Inferior parietal cortex (tissue), 1 donor: ENCODE data around the gene MSRB1.
"Not testable (repeated sequence)": the region's sequence is repeated elsewhere in the genome, so short reads cannot be mapped to it uniquely, and the experiment has no call there.

ENCODE experiments used
- DNase-seq: peaks from one replicate; pipeline ENCODE4 v3.0.0-alpha.2; 2016; ENCODE audit errors: extremely low spot score

MSRB1 gene

DNA sequence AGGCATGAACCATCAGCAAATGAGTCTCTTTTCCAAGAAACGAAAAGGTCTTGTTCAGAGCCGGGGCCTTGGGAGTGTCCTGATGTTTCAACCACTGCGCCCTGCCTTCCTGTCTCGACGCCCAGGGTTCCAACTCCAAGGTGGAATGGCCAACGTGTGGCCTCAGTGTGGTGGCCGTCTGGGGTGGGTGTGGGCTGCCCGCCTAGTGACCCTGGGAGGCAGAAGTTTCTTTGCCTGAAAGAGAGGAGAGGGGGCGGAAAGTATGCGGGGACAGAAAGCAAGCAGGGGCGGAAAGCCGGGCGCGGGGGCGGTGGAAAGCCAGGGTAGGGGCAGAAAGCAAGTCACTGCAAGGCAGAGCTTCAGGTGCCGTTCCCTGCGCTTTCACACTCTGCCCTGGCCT is 4.1 kb downstream of the MSRB1 start:
- no peak for DNase-seq

DNA sequence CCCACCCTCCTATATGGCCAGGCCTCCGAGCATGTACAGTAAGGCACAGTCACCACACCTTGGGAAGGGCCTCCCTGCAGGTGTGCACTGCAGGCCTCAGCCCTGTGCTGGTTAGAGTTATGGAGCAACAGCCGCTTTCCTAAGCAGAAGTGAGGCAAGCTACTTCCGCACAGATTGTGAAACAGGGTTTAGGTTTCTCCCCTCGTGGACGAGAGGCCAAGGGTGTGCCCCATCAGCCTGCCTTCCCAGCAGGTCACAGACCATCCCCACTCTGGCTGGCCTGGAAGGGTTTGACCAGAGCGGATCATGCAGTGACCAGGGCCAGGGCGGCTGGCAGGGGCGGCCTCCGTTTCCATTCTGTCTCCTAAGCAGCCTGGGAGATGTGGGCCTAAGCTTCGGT is 4.7 kb downstream of the MSRB1 start:
- no peak for DNase-seq

DNA sequence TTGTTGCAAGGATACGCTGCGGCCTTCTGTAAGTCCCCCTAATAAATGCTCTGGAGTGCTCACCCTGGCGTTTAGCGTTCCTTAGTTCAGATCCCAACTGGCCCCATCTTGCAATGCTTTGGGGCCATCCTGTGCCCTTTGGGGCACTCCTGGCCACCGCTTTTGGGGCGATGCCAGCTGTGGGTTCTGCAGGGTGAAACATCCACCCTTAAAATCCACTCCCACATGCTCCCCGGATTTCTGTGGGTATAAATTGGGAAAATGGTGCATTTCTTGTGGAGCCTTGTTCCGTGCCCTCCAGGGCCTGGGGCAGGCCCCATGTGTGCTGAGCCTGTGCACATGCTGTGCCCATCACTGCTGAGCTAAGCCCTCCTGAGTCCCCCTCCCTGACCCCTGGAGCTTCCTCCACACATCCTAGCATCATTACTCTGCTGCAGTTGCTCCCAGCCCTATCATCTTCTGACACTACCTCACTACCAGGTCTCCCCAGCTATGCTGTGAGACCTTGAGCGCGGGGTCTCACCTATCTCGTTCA is 6.0 kb downstream of the MSRB1 start:
- no peak for DNase-seq

DNA sequence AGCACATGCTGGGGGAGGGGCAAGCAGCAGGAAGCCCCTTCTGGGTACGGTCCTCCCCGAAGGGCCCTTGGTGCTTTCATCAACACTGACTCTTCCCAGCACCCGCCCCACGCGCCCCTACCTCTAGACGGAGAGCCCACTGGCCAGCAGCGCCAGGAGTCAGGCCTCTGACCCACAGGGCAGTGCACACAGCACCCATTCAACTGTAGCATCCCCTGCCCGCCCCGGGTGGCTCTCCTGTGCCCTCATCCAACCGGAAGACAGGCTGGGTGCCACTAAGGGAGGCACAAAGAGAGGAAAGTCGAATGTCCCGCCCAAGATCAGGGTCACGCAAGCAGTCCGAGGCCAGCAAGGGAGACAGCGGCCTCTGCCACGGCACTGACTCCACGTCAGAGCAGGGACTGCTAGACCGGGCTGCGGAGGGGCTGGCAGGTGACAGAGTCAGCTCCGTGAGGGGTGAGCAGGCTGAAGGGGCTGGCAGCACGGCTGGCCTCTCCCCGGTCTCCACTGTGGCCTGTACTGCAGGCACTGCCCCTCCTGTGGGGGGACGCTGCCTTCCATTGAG is 9.8 kb downstream of the MSRB1 start:
- DNase-seq, result no peak

DNA sequence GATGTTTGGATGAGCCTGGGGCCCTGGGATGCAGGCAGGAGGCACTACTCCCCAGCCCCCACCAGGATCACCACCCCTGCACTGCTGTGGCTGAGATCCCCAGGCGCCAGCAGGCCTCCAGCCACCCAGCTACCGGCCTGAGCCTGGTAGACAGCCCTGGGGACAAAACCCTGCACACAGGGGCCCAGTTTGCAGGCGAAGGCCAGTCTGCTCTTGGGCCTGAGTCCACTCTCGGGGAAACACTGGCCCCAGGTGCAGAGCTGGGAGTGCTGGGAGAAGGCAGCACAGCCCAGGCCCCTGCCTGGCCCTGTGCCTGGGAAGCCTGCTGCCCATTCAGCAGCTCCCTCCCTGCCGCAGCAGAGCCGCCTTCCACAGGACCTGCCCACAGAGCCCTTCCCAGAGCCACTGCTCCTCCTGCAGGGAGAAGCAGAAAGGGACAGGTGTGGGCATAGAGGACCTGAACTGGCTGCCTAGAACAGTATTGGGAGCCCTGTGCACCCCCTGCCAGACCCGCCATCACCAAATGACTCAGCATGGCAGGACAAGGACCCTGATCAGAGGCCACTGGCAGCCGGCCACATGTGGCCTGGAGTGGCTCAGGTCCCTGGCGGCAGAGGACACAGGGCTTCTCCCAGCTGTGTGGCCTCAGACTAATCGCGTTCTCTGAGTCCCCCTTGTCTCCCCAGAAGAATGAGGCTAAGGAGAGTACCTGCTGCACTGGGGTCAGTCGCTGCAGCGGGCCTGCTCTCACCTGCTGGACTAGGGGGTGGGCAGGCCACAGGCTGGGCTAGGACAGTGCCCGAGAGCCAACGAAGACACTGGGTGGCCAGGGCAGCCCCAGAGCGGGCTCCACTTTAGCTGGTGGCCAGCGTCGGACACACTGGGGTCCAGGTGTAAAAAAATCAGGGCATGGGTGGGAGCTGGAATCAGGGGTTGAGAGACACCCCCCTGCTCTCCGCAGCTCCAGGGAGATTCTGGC is 10.7 kb downstream of the MSRB1 start:
- no peak for DNase-seq

DNA sequence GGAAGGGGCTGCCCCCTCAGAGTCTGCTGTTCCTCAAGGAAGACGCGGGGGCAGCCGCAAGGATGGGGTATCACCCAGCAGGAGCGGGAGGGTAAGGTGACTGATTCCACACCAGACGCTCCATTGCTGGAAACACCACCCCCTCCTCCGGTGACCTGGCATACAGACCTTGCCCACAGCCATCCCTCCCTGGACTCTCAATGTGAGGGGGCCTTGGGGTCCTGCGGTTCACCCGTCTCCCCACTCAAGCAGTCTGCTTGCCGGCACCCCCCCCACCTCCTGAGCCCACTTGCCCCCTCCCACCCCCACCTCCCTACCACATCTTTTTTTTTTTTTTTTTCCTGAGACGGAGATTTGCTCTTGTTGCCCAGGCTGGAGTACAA is 12.7 kb downstream of the MSRB1 start:
- no peak for DNase-seq

DNA sequence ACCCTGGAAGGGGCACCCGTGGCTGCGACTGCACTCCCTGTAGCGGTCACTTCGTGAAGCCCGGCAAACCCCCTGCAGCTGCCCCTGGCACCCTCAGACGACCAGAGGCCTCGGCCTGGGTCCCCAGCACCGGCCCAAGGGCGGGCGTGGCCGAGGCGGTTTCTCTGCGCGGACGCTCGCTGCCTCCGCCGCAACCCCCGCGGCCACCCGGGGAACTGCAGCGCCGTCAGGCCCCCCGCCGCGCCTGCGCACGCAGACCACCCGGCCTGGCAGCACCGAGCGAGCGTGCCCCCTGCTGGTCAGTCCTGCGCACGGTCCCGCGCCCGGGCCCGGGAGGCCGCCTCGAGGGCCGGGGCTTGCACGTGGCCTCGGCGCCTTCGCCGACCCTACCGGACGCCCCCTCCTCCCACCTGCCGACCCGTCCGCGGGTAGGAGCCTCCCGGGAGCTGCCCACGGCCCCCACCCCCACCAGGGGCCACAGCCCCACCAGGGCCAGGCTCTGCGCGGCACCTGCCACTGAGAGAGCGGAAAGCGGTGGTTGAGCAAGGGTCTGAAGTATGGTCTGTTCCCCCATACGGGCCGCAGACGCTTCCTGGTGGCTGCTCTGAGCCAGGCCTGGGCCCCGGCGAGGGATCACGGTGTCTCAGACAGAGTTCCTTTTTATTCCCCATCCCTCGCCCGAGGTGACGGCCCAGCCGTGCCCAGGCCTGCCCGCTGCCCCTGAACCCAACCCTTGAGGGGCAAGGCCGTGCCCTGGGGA is 13.2 kb downstream of the MSRB1 start:
- DNase-seq, result peak; percentile 78

DNA sequence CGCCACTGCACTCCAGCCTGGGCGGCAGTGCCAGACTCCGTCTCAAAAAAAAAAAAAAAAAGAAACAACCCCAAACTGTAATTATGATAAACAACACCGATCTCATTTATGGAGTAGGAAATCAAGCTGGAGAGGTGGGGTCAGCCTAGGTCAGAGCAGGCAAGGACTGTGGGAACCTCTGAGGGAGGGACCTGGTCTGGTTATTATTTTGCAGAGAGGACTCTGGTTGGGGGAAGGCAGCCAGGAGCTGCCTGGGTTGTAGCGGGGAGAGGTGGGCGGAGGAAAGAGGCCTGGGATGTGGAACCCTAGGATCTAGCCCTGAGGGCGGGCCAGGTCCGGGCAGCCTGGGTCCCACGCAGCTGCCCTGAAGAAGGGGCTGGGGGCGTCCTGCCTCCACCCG is 13.9 kb downstream of the MSRB1 start:
- DNase-seq, result no peak

DNA sequence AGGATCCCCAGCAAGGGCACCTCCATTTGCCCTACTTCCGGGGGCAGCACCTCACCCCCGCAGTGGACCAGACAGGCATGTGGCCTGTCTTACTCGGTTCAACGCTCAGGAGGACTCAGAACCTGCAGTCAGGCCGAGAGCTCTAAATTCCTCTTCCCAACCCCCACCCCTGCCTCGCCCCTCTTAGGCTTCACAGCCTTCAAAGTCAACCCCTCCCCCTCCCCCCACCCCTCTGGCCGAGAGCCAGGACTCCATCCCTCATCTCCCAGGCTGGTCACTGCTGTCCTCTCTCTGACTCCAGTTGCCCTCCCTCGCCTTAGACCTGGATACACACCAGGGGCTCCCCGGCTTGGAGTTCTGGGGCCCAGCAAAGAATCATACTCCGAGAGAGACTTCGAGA is 16.7 kb downstream of the MSRB1 start:
- no peak for DNase-seq

DNA sequence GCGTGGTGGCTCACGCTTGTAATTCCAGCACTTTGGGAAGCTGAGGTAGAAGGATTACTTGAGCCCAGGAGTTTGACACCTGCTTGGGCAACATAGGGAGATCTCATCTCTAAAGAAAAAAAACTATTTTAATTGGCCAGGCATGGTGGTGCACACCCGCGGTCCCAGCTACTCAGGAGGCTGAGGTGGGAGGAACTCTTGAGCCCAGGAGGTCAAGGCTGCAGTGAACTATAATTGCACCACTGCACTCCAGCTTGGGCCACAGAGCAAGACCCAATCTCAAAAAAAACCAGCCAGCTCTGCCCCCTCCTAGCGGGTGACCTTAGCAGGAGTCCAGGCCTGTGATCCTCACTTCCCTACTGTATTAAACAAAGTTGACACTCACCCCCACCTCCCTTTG is 18.9 kb downstream of the MSRB1 start:
- no peak for DNase-seq

DNA sequence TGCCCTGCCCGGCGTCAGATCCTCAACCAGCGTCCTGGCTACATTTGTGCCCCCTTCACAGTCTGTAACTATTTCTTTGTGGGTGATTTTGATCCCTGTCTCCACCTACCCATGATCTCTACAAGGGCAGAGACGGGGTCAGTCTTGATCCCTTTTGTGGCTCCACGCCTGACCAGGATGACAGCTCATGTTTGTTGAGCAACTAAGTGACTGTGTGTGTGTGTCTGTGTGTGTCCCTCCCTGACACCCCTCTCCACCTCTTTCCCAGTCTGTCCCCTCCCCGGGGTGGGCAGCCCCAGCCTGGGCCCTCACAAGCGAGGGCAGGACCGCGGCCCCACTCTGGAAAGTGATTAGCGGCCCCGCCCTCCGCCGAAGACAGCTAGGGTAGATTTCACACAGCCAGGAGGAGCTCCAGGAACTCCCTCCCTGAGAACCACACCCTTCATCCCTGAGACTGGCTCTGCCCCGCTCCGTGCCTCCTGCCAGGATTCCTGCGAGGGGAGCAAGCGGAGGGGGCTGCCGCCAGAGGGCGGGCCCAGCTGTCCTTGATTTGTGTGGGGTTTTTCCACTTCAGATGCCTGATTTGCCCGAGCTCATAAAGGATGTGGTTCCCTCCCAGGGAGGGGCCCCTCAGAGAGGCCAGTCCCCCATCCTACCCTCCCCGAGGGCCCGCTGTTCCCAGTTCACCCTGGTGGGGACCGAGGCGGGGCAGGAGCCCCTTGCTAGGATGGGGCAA is 19.5 kb downstream of the MSRB1 start:
- no peak for DNase-seq

DNA sequence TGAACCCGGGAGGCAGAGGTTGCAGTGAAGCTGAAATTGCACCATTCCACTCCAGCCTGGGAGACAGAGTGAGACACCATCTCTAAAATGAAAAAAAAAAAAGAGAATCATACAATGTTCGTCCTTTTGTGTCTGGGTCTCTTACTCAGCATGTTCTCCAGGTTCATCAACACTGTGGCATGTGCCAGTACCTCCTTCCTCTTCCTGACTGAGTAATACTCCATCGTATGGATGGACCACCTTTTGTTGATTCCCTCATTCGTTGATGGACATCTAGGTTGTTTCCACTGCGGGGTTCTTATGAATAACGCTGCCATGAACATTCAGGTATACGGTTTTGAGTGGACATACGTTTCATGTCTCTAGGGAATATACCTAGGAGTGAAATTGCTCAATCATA is 20.6 kb downstream of the MSRB1 start:
- DNase-seq, result no peak

DNA sequence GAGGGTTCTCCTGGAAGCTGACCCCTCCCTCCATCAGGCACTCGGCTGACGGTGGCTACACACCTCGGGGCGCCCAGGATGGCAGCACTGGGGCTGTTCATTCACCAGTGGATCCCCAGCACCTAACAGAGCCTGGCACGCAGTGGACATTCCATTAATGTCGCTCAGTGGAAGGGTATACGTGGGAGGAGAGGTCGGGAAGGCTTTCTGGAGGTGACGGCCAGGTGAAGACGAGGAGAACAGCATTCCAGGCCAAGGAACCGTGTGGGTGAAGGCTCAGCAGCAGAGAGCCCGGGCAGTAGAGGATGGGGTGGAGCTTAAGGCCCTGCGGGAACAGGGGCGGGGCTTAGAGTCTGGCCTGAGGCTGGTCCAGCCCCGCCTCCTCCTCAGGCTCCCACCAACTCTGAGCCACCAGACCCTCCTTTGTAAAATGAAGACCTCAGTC is 22.2 kb downstream of the MSRB1 start:
- no peak for DNase-seq

DNA sequence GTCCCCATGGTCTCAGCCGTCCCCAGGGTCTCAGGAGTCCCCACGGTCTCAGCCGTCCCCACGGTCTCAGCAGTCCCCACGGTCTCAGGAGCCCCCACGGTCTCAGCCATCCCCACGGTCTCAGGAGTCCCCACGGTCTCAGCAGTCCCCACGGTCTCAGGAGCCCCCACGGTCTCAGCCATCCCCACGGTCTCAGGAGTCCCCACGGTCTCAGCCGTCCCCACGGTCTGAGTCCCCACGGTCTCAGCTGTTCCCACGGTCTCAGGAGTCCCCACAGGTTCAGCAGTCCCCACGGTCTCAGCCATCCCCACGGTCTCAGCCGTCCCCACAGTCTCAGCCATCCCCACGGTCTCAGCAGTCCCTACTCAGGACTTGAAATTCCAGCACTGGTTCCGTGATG is 22.9 kb downstream of the MSRB1 start:
- DNase-seq, result not testable (repeated sequence)

DNA sequence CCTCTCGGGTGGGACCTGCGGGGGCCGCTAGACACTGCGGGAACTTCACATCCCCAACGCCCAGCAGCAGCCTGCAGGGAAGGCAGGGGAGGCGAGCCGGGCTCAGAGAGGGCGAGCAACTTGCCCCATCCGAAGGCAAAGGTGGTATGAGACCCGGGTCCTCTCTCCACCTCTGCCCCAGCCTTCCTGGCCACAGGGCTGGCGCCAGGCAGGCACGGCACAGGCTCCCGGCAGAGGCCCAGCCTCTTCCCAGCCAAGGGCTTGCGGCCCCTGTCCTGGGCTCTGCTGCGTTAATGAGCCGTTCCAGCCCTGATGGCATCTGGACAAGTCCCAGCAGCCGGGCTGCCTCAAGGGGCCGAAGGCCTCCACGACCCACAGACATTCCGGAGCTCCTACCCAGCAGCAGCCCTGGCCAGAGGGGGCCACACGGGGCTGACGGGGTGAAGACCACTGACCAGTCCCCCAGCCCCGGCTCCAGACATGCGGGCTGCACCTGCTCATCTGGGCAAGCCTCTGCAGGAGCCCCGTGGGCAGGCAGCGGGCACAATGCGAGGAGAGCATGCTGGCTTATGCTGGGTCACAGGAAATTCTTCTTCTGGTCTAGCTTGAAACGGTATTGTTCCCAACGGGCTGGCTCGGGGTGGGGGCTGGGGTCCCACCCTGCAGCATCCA is 23.5 kb downstream of the MSRB1 start:
- no peak for DNase-seq

DNA sequence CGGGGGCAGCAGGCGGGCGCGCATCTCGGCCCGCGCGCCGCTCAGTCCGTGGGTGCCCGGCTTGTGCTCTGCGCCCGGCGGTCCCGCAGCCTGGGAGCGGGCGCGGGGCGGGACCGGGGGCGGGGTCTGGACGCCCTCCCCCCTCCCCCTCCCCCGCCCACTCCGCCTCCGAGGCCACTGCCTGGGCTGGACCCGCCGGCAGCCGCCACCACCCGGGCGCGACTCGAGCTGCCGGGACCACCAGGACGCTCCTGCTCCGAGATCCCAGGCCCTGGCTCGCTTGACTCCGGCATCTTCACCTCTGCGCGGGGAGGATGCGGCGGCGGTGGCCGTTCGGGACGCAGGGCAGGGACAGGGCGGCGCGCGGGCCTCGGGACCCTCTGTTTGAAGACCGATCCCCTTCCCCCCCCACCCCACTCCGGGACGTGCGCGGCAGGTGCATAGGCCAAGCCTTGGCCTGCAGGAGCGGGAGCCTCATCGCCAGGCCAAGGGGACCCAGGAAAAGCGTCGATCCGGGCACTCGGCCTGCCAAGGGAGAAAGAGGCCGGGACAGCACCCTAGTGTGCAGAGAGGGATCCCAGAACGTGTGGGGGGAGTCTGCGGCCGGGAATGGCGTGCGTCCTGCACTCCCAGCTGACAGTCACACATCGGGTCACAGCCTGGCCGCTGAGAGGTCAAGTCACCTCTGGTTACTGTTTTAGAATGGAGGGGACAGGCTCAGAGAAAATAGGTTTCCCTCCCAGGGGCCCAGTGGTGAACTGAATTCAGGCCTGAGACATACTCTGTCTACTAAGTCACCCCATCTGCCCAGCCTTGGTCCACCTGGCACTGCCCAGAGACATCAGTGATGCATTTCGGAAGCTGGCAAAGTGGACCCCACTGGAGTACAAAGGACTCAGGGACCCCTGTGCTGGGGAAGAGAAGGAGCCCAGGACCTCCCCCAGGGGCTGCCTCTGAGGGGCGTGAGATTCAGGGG is 24.4 kb downstream of the MSRB1 start, which contains the start of gene HS3ST6:
TSS of gene HS3ST6 (minus strand) at position 65 of the 976 bp plus-strand sequence. CDS start 92 bp downstream, outside the sequence.
- DNase-seq, result no peak

DNA sequence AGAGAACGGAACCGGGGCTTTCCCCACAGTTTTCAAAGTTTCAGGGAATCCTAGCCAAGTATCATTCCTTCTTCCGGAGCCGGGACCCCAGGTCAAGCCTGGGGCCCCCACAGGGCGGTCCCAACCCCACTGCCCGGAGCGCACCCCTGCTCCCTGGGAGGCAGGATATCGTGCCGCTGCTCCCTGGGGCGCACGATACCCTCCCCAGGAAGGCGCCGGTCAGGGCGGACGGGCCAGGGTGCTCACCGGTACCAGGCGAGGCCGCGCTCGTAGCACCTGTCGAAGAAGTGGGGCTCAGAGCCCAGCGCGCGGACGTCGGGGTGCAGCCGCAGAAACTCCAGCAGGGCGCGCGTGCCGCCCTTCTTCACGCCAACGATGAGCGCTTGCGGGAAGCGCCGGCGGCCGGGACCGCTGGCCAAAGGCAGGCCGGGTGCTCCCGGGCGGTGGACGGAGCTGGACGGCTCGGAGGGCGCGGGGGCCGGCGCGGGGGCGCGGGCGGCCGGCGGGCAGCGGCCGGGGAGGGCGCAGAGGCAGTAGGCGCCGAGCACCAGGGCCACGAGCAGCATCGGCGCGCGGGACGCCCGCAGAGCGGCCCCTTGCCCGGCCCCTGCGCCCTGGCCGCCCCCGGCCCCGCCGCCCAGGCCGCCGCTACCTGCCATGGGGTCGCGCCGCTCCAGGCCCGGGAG is 25.2 kb downstream of the MSRB1 start:
- DNase-seq, result no peak

DNA sequence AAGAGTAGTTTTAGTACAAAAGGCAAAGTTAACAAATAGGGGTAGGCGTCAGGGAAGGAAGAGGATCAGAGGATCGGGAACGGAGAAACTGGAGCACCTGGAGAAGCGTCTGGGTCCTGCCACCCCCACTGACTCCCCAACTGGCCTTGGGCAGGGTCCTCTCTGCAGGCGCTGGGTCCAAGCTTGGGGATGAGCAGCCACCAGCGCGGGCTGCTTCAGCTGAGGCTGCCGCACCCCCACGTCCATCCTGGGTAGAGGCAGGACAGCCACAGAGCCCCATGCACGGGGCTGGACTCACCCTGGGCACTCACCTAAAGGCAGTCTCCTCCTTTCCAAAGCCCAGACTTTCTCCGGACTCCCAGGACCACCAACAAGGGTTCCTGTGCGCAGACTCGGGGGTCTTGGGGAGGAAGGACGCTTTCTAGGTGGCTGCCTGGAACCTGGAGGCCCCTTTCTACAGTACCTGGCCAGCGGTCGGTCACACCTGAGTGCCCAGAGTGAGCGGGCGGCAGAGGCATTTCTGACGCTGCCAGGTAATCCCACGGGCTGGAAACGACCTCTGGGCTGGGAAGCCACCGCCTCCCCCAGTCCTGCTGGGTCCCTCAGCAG is 25.8 kb downstream of the MSRB1 start:
- DNase-seq, result no peak

DNA sequence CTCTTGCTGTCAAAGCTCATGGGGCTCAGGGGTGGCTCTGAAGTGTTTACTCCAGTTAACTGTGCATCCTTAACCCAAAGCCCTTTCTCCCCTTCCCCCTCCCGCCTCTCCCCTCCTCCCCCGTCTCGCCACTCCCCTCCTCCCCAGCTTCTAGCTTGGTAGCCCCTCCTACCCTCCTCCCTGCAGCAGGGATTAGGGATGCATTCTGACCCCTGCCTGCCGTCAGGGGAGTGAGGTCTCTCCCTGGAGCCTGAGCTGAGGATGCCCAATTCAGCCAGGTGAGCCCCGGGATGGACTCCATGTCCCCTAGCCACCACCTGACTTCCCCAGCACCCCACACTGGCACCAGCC is 26.4 kb downstream of the MSRB1 start:
- DNase-seq, result no peak
